Measurements from ENCODE around the gene CPEB1. TPM values are rescaled to one million over a fixed set of nuclear protein-coding genes. Genes with fewer than 3 reads are reported as not detected.
A peak's percentile ranks its signal among the peaks of the same experiment; 100 is the strongest.
"Not testable (repeated sequence)": the region's sequence is repeated elsewhere in the genome, so short reads cannot be mapped to it uniquely, and the experiment has no call there.

CPEB1 gene
- total and polyA plus RNA-seq, 10 donors: 0.09 to 1.2 (median 0.46) TPM

- DNase-seq; H3K27me3 ChIP-seq (replicated peaks in 1 of 7); H3K4me3 ChIP-seq; H3K9me3 ChIP-seq; H3K4me1 ChIP-seq; H3K27ac ChIP-seq; H3K36me3 ChIP-seq; intact Hi-C loops (cut with DNase I; ENCODE audit: low total_unique reads): not testable (repeated sequence)
- WGBS, 5 donors: 44 to 90% (median 74%) methylated on average over 1 of the region's 3 CpGs
These were observed 143.1 kb downstream of the CPEB1 start for GRCh38 chr15:82504074-82504473.

- intact Hi-C loops (cut with DNase I; ENCODE audit: low total_unique reads); H3K27ac ChIP-seq; H3K4me1 ChIP-seq; H3K36me3 ChIP-seq; H3K4me3 ChIP-seq; H3K27me3 ChIP-seq (replicated peaks in 1 of 7); H3K9me3 ChIP-seq; DNase-seq: not testable (repeated sequence)
- peak in 3 of 11 experiments; percentile 13 to 27 (median 14) for TF ChIP-seq CTCF (IDR thresholded peaks at IDR 0.05 in 8 of 11, conservative IDR thresholded peaks at IDR 0.05 in 3 of 11)
- 28 to 50% (median 42%) methylated on average over 2 to 4 of the region's 7 CpGs for WGBS, 5 donors
These were observed 144.3 kb downstream of the CPEB1 start for GRCh38 chr15:82502700-82503339.

- H3K4me1 ChIP-seq; H3K9me3 ChIP-seq; intact Hi-C loops (cut with DNase I; ENCODE audit: low total_unique reads); DNase-seq; H3K36me3 ChIP-seq; H3K27me3 ChIP-seq (replicated peaks in 1 of 7); H3K4me3 ChIP-seq; H3K27ac ChIP-seq: not testable (repeated sequence)
- WGBS, 5 donors: 47 to 67% (median 55%) methylated on average over 3 to 4 of the region's 4 CpGs
These were observed 146.4 kb downstream of the CPEB1 start for GRCh38 chr15:82500772-82501171.

GRCh38 chr15:82497978-82498377, 149.2 kb downstream of the CPEB1 start:
- DNase-seq; H3K36me3 ChIP-seq; intact Hi-C loops (cut with DNase I; ENCODE audit: low total_unique reads); H3K4me1 ChIP-seq; H3K9me3 ChIP-seq; H3K4me3 ChIP-seq; H3K27ac ChIP-seq; H3K27me3 ChIP-seq (replicated peaks in 1 of 7): not testable (repeated sequence)

Other genes starting within 250 kb of the CPEB1 start
- 1 to 10 TPM; 2.6 to 8.2 (median 3.5) TPM for gene GOLGA6L9, start 217.5 kb downstream of the CPEB1 start, total RNA-seq
- gene GOLGA6L9, start 217.5 kb downstream of the CPEB1 start, polyA plus RNA-seq: 1 to 10 TPM; 3.5 to 7.8 (median 4.6) TPM
- gene RPS17, start 106.9 kb downstream of the CPEB1 start, total RNA-seq: 1,000 to 10,000 TPM; 1,089 to 1,741 (median 1,381) TPM
- gene RPS17, start 106.9 kb downstream of the CPEB1 start, polyA plus RNA-seq: 1,000 to 10,000 TPM; 7,074 to 9,274 (median 9,192) TPM
- gene AP3B2, start 62.5 kb upstream of the CPEB1 start, total RNA-seq: 1 to 10 TPM in 5 of 7 donors, under 1 TPM in 1, not detected in 1; 0.30 to 9.5 (median 1.5) TPM
- under 1 TPM; 0.15 to 0.38 (median 0.22) TPM for gene AP3B2, start 62.5 kb upstream of the CPEB1 start, polyA plus RNA-seq
- not detected for gene FSD2, start 158.7 kb upstream of the CPEB1 start, total RNA-seq
- gene FSD2, start 158.7 kb upstream of the CPEB1 start, polyA plus RNA-seq: under 1 TPM; 0.02 to 0.03 (median 0.02) TPM
- 10 to 100 TPM; 10.8 to 14.1 (median 12.8) TPM for gene WHAMM, start 162.3 kb upstream of the CPEB1 start, total RNA-seq
- 1 to 10 TPM; 3.3 to 5.7 (median 4.4) TPM for gene WHAMM, start 162.3 kb upstream of the CPEB1 start, polyA plus RNA-seq